Sigmoid colon (tissue), 4 donors: Measurements from ENCODE around the gene DAPK1.

Experiments used
- CTCF ChIP-seq, 4 experiments: fragments of 450-650 bp in 3 of 4; fragments of 200-600 bp in 1 of 4; IDR thresholded peaks; one replicate each; pipeline ENCODE4 v1.5.1; 2016 to 2019; ENCODE audit warnings: antibody characterized with exemption in 4 of 4, mild to moderate bottlenecking in 3 of 4, moderate library complexity in 2 of 4
- EP300 ChIP-seq, 4 donors: sonication (generic); formaldehyde crosslinking; IDR thresholded peaks; one replicate each; pipeline ENCODE4 v1.6.1; 2017; ENCODE audit warnings: antibody characterized with exemption in 4 of 4
- POLR2A ChIP-seq, 2 donors: fragments of 450-650 bp; IDR thresholded peaks; one replicate each; pipeline ENCODE4 v1.6.1; 2016; ENCODE audit warnings: antibody characterized with exemption in 2 of 2, mild to moderate bottlenecking in 2 of 2, moderate library complexity in 2 of 2
- POLR2AphosphoS5 ChIP-seq, 4 donors: sonication (generic); formaldehyde crosslinking; IDR thresholded peaks; one replicate each; pipeline ENCODE4 v1.6.1; 2017; ENCODE audit warnings: antibody characterized with exemption in 4 of 4

GRCh38 chr9:87499424-87500017 is 1.9 kb downstream of the DAPK1 start:
- TF ChIP-seq EP300 (IDR thresholded peaks at IDR 0.05) (no peak), CTCF (IDR thresholded peaks at IDR 0.05) (no peak), POLR2A (IDR thresholded peaks at IDR 0.05) (no peak), POLR2AphosphoS5 (IDR thresholded peaks at IDR 0.05) (no peak)
